ENCODE data around the gene SIRT3. TPM values are rescaled to one million over a fixed set of nuclear protein-coding genes. Genes with fewer than 3 reads are reported as not detected.

SIRT3 gene
- total and polyA plus RNA-seq, 2 donors (not counting 1 experiment from before 2014, with no cell fraction given) = 8.8 to 11.0 TPM

GRCh38 chr11:210803-211180, 25.4 kb downstream of the SIRT3 start:
- H2AFZ ChIP-seq (ENCODE audit: low read length) = no peak overlapping the region
- H3K27me3 ChIP-seq (ENCODE audit: control insufficient read depth, insufficient read depth, low read length) = no peaks in the 10 kb centered on the region
- no peaks in the 10 kb centered on the region for H3K9me3 ChIP-seq (ENCODE audit: control insufficient read depth, insufficient read depth, low read depth, low read length)
- DNase-seq (ENCODE audit: low read depth in 2 of 2) = no peak
- no peaks in the 10 kb centered on the region for H4K20me1 ChIP-seq (ENCODE audit: control insufficient read depth, extremely low read depth, insufficient read depth, low read length)
- H3K4me3 ChIP-seq (replicated peaks in 1 of 4; ENCODE audit: control extremely low read depth in 1 of 4, insufficient read depth in 1 of 4, low read depth in 3 of 4, low read length in 4 of 4) = peak overlapping the region in 2 of 4 experiments; percentile 71 to 96
- H3K27ac ChIP-seq (ENCODE audit: insufficient read depth, low read length) = peak overlapping the region; percentile 96
- peaks cover 22% of the 10 kb centered on the region for H3K4me1 ChIP-seq (ENCODE audit: control insufficient read depth, extremely low read depth, insufficient read depth, low read length)
- peaks cover 42% of the 10 kb centered on the region for H3K36me3 ChIP-seq (ENCODE audit: control insufficient read depth, insufficient read depth, low read length)
- peaks cover 53% of the 10 kb centered on the region for H3K79me2 ChIP-seq (ENCODE audit: control insufficient read depth, insufficient read depth, low read length)
- peak overlapping the region; percentile 48 for H3K9ac ChIP-seq (ENCODE audit: insufficient read depth, low read length)
- no peak for TF ChIP-seq CTCF (conservative IDR thresholded peaks at IDR 0.05 in 1 of 2, IDR thresholded peaks at IDR 0.05 in 1 of 2; ENCODE audit: low read depth in 1 of 2, low read length in 2 of 2)
- TF ChIP-seq EZH2 (IDR thresholded peaks at IDR 0.05; ENCODE audit: low read length, missing control alignments) = no peak
- peak overlapping the region; percentile 98 for H3K4me2 ChIP-seq (ENCODE audit: extremely low read depth, insufficient read depth, low read length)

DNA sequence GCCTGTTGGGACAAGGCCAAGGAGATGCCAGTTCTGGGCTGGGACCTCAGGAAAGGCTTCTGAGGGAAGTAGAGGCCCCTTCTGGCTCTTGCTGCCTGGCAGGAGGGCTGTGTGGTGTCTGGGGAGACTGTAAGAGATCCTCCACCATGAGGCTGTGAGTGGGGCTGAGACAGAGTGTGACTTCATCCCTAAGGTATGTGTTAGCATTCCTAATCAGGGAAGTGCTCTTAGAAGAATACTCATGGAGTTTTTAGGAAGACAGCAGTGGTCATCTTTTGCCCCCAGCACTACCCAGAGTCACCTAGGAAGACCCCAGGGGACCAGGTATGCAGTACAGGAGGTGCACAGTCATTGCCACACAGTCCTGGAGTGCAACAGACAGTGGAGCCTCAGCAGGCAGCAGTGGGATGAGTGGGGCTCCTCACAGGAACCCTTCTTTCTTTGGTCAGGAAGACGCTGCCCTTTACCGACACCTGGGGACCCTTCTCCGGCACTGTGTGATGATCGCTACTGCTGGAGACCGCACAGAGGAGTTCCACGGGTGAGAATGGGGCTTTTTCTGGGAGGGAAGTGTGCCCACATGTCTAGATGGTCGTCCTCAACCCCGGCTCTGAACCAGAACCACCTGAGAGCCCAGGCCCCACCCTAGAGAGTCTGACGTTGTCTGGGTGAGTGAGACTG, 25.9 kb downstream of the SIRT3 start:
- TF ChIP-seq CTCF (conservative IDR thresholded peaks at IDR 0.05 in 1 of 2, IDR thresholded peaks at IDR 0.05 in 1 of 2; ENCODE audit: low read depth in 1 of 2, low read length in 2 of 2) = no peak
- TF ChIP-seq EZH2 (IDR thresholded peaks at IDR 0.05; ENCODE audit: low read length, missing control alignments) = no peak
- Histone ChIP-seq H3K4me2 (ENCODE audit: extremely low read depth, insufficient read depth, low read length) (peak overlapping the region; percentile 98), H3K27ac (ENCODE audit: insufficient read depth, low read length) (peak overlapping the region; percentile 96), H4K20me1 (ENCODE audit: control insufficient read depth, extremely low read depth, insufficient read depth, low read length) (no peaks in the 10 kb centered on the region), H3K79me2 (ENCODE audit: control insufficient read depth, insufficient read depth, low read length) (peaks cover 59% of the 10 kb centered on the region), H3K36me3 (ENCODE audit: control insufficient read depth, insufficient read depth, low read length) (peaks cover 42% of the 10 kb centered on the region), H2AFZ (ENCODE audit: low read length) (no peak overlapping the region), H3K9me3 (ENCODE audit: control insufficient read depth, insufficient read depth, low read depth, low read length) (no peaks in the 10 kb centered on the region), H3K27me3 (ENCODE audit: control insufficient read depth, insufficient read depth, low read length) (no peaks in the 10 kb centered on the region), H3K4me1 (ENCODE audit: control insufficient read depth, extremely low read depth, insufficient read depth, low read length) (peaks cover 25% of the 10 kb centered on the region), H3K9ac (ENCODE audit: insufficient read depth, low read length) (peak overlapping the region; percentile 97), H3K4me3 (replicated peaks in 1 of 4; ENCODE audit: control extremely low read depth in 1 of 4, insufficient read depth in 1 of 4, low read depth in 3 of 4, low read length in 4 of 4) (peak overlapping the region; percentile 71 to 96 (median 74))
- peak; percentile 40 to 85 for DNase-seq (ENCODE audit: low read depth in 2 of 2)

GRCh38 chr11:209275-210121, 26.6 kb downstream of the SIRT3 start:
- H3K36me3 ChIP-seq (ENCODE audit: control insufficient read depth, insufficient read depth, low read length) = peaks cover 42% of the 10 kb centered on the region

More at GRCh38 chr11:209275-210121, 26.6 kb downstream of the SIRT3 start:
- DNase-seq (ENCODE audit: low read depth in 2 of 2) = peak in 1 of 2 donors; percentile 25
- peak overlapping the region; percentile 97 for H3K9ac ChIP-seq (ENCODE audit: insufficient read depth, low read length)
- H3K4me2 ChIP-seq (ENCODE audit: extremely low read depth, insufficient read depth, low read length) = peak overlapping the region; percentile 98
- H3K27me3 ChIP-seq (ENCODE audit: control insufficient read depth, insufficient read depth, low read length) = no peaks in the 10 kb centered on the region
- TF ChIP-seq CTCF (conservative IDR thresholded peaks at IDR 0.05 in 1 of 2, IDR thresholded peaks at IDR 0.05 in 1 of 2; ENCODE audit: low read depth in 1 of 2, low read length in 2 of 2) (no peak), EZH2 (IDR thresholded peaks at IDR 0.05; ENCODE audit: low read length, missing control alignments) (no peak)
- no peaks in the 10 kb centered on the region for H3K9me3 ChIP-seq (ENCODE audit: control insufficient read depth, insufficient read depth, low read depth, low read length)
- H2AFZ ChIP-seq (ENCODE audit: low read length) = no peak overlapping the region
- H3K27ac ChIP-seq (ENCODE audit: insufficient read depth, low read length) = peak overlapping the region; percentile 96
- peak overlapping the region; percentile 71 to 96 (median 74) for H3K4me3 ChIP-seq (replicated peaks in 1 of 4; ENCODE audit: control extremely low read depth in 1 of 4, insufficient read depth in 1 of 4, low read depth in 3 of 4, low read length in 4 of 4)
- peaks cover 25% of the 10 kb centered on the region for H3K4me1 ChIP-seq (ENCODE audit: control insufficient read depth, extremely low read depth, insufficient read depth, low read length)
- H4K20me1 ChIP-seq (ENCODE audit: control insufficient read depth, extremely low read depth, insufficient read depth, low read length) = no peaks in the 10 kb centered on the region
- peaks cover 66% of the 10 kb centered on the region for H3K79me2 ChIP-seq (ENCODE audit: control insufficient read depth, insufficient read depth, low read length)
